Tibial nerve (tissue), 4 donors: ENCODE measurements around the gene RNF126.

Source experiments
- CTCF ChIP-seq, 5 experiments: fragments of 200-600 bp in 3 of 5; fragments of 450-650 bp in 2 of 5; sonication (generic) in 3 of 5; IDR thresholded peaks; one replicate each; pipeline ENCODE4 v1.5.1; 2016 to 2019; ENCODE audit warnings: antibody characterized with exemption in 5 of 5, mild to moderate bottlenecking in 3 of 5, moderate library complexity in 2 of 5
- EP300 ChIP-seq, 2 donors: sonication (generic); formaldehyde crosslinking; IDR thresholded peaks; one replicate each; pipeline ENCODE4 v1.6.1; 2017; ENCODE audit warnings: antibody characterized with exemption in 2 of 2, mild to moderate bottlenecking in 1 of 2
- POLR2A ChIP-seq, 2 donors: fragments of 450-650 bp; IDR thresholded peaks; one replicate each; pipeline ENCODE4 v1.6.1; 2017; ENCODE audit warnings: antibody characterized with exemption in 2 of 2, mild to moderate bottlenecking in 2 of 2, moderate library complexity in 2 of 2

GRCh38 chr19:619286-620002 is 43.6 kb downstream of the RNF126 start:
- no peak for TF ChIP-seq CTCF (IDR thresholded peaks at IDR 0.05)
- TF ChIP-seq EP300 (IDR thresholded peaks at IDR 0.05), result no peak
- TF ChIP-seq POLR2A (IDR thresholded peaks at IDR 0.05), result no peak
